Stimulated activated CD8-positive, alpha-beta memory T cell treated with anti-CD3 and anti-CD28 coated beads, Interleukin-15, amount 100 ng/mL, for 4 hours (primary cell): ENCODE data around the gene MARCHF10.
"Not testable (repeated sequence)": the region's sequence is repeated elsewhere in the genome, so short reads cannot be mapped to it uniquely, and the experiment has no call there.

Source experiments
- DNase-seq, 2 donors: peaks; one replicate each; pipeline ENCODE4 v3.0.0-alpha.2; 2020; ENCODE audit warnings: low read depth in 2 of 2

The MARCHF10 gene

GRCh38 chr17:62696726-62697490, 111.2 kb downstream of the MARCHF10 start:
- no peak for DNase-seq

- DNase-seq: no peak
Measured at GRCh38 chr17:62696256-62696655, 111.9 kb downstream of the MARCHF10 start.

GRCh38 chr17:62695093-62695738, 112.9 kb downstream of the MARCHF10 start:
- not testable (repeated sequence) for DNase-seq

GRCh38 chr17:62693616-62694409, 114.3 kb downstream of the MARCHF10 start:
- no peak for DNase-seq

- DNase-seq: no peak
Measured at GRCh38 chr17:62692721-62693431, 115.2 kb downstream of the MARCHF10 start.

GRCh38 chr17:62692159-62692651, 115.9 kb downstream of the MARCHF10 start:
- DNase-seq: no peak

- DNase-seq: not testable (repeated sequence)
Measured at GRCh38 chr17:62691589-62691915, 116.6 kb downstream of the MARCHF10 start.

GRCh38 chr17:62690168-62690897, 117.8 kb downstream of the MARCHF10 start:
- DNase-seq: no peak

GRCh38 chr17:62689441-62690167, 118.5 kb downstream of the MARCHF10 start:
- no peak for DNase-seq

- DNase-seq: no peak
Measured at GRCh38 chr17:62688398-62689160, 119.5 kb downstream of the MARCHF10 start.

GRCh38 chr17:62687997-62688396, 120.1 kb downstream of the MARCHF10 start:
- DNase-seq: no peak

- DNase-seq: no peak
Measured at GRCh38 chr17:62684179-62684578, 123.9 kb downstream of the MARCHF10 start.

- no peak for DNase-seq
Measured at GRCh38 chr17:62681939-62682381, 126.2 kb downstream of the MARCHF10 start.

- DNase-seq: no peak
Measured at GRCh38 chr17:62681061-62681938, 126.8 kb downstream of the MARCHF10 start.

GRCh38 chr17:62680541-62681052, 127.5 kb downstream of the MARCHF10 start:
- DNase-seq: no peak

GRCh38 chr17:62679866-62680377, 128.2 kb downstream of the MARCHF10 start:
- no peak for DNase-seq

GRCh38 chr17:62678214-62678919, 129.7 kb downstream of the MARCHF10 start:
- no peak for DNase-seq
